ENCODE data around the gene EPN2. TPM values are rescaled to one million over a fixed set of nuclear protein-coding genes. Genes with fewer than 3 reads are reported as not detected.

The EPN2 gene
- total and polyA plus RNA-seq, 10 of the 15 experiments (the other 5 are each of a cell fraction or from before 2014, with no cell fraction given), result 0.26 to 8.4 (median 4.7) TPM

DNA sequence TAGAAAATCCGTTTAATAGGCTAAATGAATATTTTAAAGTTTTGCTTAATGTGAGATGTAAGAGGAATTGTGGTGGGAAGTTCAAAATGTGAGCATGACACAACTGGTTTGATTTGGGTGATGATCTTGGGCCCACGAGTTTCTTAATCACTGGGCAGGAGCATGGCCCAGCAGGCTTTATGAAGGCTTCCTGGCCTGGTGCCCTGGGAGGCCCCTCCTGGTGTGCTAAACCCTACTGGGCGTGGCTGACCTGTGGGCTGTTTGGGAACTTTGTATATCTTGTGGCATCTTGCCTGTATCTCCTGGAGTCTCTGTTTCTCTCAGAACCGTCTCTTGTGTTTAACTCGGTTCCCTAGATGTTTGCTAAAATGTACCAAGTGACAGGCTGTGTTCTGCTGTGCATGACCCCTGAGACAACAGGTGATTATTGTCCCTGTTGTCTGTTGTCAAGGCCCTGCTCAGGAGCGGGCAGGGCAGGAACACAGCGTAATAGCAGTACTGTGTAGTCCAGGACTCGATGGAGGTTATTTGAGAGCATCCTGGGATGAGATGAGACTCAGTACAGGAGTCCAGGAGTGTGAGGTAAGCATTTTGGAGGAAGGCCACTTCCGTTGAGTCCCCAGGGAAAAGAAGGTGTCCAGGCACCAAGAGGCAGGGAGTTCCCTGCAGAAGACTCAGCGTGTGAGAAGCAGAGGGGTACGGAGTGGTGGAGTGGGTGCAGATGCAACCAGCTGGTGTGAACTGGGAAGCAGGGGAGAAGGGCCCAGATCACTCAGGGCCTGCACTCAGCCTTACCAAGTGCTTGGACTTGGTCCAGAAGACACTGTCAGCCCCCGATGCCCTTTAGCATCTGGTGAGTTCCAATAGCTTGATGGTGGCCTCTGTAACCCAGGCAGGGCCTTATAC lies 76.8 kb downstream of the EPN2 start:
- no peak overlapping the region for H3K4me3 ChIP-seq
- CTCF ChIA-PET, result no interaction called here
- SMC1A ChIA-PET (ENCODE audit: uncharacterized antibody, unreplicated experiment), result no interaction called here
- no peaks in the 10 kb centered on the region; a peak in 1 of 4 replicates for H3K27me3 ChIP-seq (replicated peaks in 1 of 2; ENCODE audit: control insufficient read depth in 2 of 2, insufficient read depth in 2 of 2, low read length in 1 of 2)
- H3K79me2 ChIP-seq (ENCODE audit: control insufficient read depth, insufficient read depth, low read length), result no peaks in the 10 kb centered on the region
- no peak for DNase-seq (ENCODE audit: low read depth, low spot score)
- FAIRE-seq, result no peak
- TF ChIP-seq SP1 (IDR thresholded peaks at IDR 0.05; ENCODE audit: low read depth, low read length), result no peak
- no peak for TF ChIP-seq ZNF24 (IDR thresholded peaks at IDR 0.05)
- TF ChIP-seq, protein P1, sequence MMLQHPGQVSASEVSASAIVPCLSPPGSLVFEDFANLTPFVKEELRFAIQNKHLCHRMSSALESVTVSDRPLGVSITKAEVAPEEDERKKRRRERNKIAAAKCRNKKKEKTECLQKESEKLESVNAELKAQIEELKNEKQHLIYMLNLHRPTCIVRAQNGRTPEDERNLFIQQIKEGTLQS (IDR thresholded peaks at IDR 0.05; ENCODE audit: borderline replicate concordance, extremely low read depth, low read depth, low read length), result no peak
- no peak for TF ChIP-seq WRNIP1 (IDR thresholded peaks at IDR 0.05; ENCODE audit: borderline replicate concordance, low read depth, low read length)
- no peak for TF ChIP-seq SMC3 (IDR thresholded peaks at IDR 0.05; ENCODE audit: borderline replicate concordance, low read length)
- H3K9ac ChIP-seq (ENCODE audit: control insufficient read depth, insufficient read depth, low read length), result no peak overlapping the region
- in situ Hi-C loops (cut with MboI), result no loop called here
- no peak for ATAC-seq
- H4K20me1 ChIP-seq (ENCODE audit: control insufficient read depth, insufficient read depth), result no peaks in the 10 kb centered on the region
- H3K36me3 ChIP-seq (ENCODE audit: control insufficient read depth in 2 of 2, insufficient read depth in 2 of 2, low read length in 1 of 2), result no peaks in the 10 kb centered on the region; a peak in 1 of 4 replicates
- 37% methylated on average over 12 of the region's 12 CpGs for WGBS (ENCODE audit: insufficient coverage, insufficient replicate concordance, low lambda C conversion rate, missing lambda C conversion rate)
- intact Hi-C loops (cut with micrococcal nuclease; ENCODE audit: unreplicated experiment), result no loop called here
- RAD21 ChIA-PET (ENCODE audit: unreplicated experiment), result no interaction called here
- no peak overlapping the region for H2AFZ ChIP-seq (ENCODE audit: control insufficient read depth, low read depth, low read length)
- no peak overlapping the region for H3K27ac ChIP-seq (ENCODE audit: control insufficient read depth, insufficient read depth)
- H3K9me3 ChIP-seq (replicated peaks; ENCODE audit: control insufficient read depth, insufficient read depth, low read length), result no peaks in the 10 kb centered on the region
- BruUV-seq (replicated peaks), result no TSS peak
- H3K4me2 ChIP-seq (ENCODE audit: control insufficient read depth, insufficient read depth), result no peak overlapping the region
- peaks cover 4% of the 10 kb centered on the region; the same call in 1 of the 2 replicates for H3K4me1 ChIP-seq (ENCODE audit: control insufficient read depth, insufficient read depth, low read length)
- POLR2A ChIA-PET, result no interaction called here

DNA sequence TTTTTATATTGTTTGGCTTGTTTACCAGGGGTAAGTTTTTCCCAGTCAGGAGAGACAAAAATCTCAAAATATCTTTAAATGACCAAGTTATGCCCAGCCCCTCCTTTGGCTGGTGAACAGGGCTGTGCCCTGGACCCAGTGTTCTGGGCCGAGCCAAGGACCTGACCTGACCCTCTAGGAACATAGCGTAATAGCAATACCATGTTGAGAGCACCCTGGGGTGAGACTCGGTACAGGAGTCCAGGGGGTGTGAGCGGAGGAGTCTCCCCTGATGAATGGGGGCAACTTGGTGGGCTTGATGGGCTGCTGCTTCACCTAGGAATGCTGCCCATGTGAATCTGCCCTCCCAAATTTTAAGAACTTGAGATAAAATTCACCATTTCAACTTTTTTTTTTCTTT lies 77.9 kb downstream of the EPN2 start:
- Histone ChIP-seq H2AFZ (ENCODE audit: control insufficient read depth, low read depth, low read length) (no peak overlapping the region), H4K20me1 (ENCODE audit: control insufficient read depth, insufficient read depth) (no peaks in the 10 kb centered on the region), H3K4me2 (ENCODE audit: control insufficient read depth, insufficient read depth) (no peak overlapping the region), H3K4me3 (no peak overlapping the region), H3K27ac (ENCODE audit: control insufficient read depth, insufficient read depth) (no peak overlapping the region), H3K9ac (ENCODE audit: control insufficient read depth, insufficient read depth, low read length) (no peak overlapping the region), H3K27me3 (replicated peaks in 1 of 2; ENCODE audit: control insufficient read depth in 2 of 2, insufficient read depth in 2 of 2, low read length in 1 of 2) (no peaks in the 10 kb centered on the region), H3K36me3 (ENCODE audit: control insufficient read depth in 2 of 2, insufficient read depth in 2 of 2, low read length in 1 of 2) (no peaks in the 10 kb centered on the region; a peak in 1 of 4 replicates), H3K9me3 (replicated peaks; ENCODE audit: control insufficient read depth, insufficient read depth, low read length) (no peaks in the 10 kb centered on the region), H3K4me1 (ENCODE audit: control insufficient read depth, insufficient read depth, low read length) (peaks cover 2% of the 10 kb centered on the region; the same call in 1 of the 2 replicates), H3K79me2 (ENCODE audit: control insufficient read depth, insufficient read depth, low read length) (no peaks in the 10 kb centered on the region)
- no peak for TF ChIP-seq SMARCA5 (IDR thresholded peaks at IDR 0.05)
- TF ChIP-seq, protein P2, sequence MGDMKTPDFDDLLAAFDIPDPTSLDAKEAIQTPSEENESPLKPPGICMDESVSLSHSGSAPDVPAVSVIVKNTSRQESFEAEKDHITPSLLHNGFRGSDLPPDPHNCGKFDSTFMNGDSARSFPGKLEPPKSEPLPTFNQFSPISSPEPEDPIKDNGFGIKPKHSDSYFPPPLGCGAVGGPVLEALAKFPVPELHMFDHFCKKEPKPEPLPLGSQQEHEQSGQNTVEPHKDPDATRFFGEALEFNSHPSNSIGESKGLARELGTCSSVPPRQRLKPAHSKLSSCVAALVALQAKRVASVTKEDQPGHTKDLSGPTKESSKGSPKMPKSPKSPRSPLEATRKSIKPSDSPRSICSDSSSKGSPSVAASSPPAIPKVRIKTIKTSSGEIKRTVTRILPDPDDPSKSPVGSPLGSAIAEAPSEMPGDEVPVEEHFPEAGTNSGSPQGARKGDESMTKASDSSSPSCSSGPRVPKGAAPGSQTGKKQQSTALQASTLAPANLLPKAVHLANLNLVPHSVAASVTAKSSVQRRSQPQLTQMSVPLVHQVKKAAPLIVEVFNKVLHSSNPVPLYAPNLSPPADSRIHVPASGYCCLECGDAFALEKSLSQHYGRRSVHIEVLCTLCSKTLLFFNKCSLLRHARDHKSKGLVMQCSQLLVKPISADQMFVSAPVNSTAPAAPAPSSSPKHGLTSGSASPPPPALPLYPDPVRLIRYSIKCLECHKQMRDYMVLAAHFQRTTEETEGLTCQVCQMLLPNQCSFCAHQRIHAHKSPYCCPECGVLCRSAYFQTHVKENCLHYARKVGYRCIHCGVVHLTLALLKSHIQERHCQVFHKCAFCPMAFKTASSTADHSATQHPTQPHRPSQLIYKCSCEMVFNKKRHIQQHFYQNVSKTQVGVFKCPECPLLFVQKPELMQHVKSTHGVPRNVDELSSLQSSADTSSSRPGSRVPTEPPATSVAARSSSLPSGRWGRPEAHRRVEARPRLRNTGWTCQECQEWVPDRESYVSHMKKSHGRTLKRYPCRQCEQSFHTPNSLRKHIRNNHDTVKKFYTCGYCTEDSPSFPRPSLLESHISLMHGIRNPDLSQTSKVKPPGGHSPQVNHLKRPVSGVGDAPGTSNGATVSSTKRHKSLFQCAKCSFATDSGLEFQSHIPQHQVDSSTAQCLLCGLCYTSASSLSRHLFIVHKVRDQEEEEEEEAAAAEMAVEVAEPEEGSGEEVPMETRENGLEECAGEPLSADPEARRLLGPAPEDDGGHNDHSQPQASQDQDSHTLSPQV (IDR thresholded peaks at IDR 0.05), result no peak
- no peak for TF ChIP-seq E2F8 (IDR thresholded peaks at IDR 0.05; ENCODE audit: low read depth, partially characterized antibody)
- no peak for FAIRE-seq
- intact Hi-C loops (cut with micrococcal nuclease; ENCODE audit: unreplicated experiment) (no loop called here), in situ Hi-C loops (cut with MboI) (no loop called here)
- no peak for DNase-seq (ENCODE audit: low read depth, low spot score)
- 83% methylated on average over 4 of the region's 4 CpGs for whole genome bisulfite sequencing (ENCODE audit: insufficient coverage, insufficient replicate concordance, low lambda C conversion rate, missing lambda C conversion rate)
- ChIA-PET SMC1A (ENCODE audit: uncharacterized antibody, unreplicated experiment) (no interaction called here), CTCF (no interaction called here), POLR2A (no interaction called here), RAD21 (ENCODE audit: unreplicated experiment) (no interaction called here)
- no TSS peak for BruUV-seq (replicated peaks)
- ATAC-seq, result no peak

Measured in GM12878 (cell line).